Transverse colon (tissue), 4 donors: ENCODE measurements around the gene OR13C3. TPM values are rescaled to one million over a fixed set of nuclear protein-coding genes. Genes with fewer than 3 reads are reported as not detected.

ENCODE experiments used
- DNase-seq: peaks from one replicate; pipeline ENCODE4 v3.0.0-alpha.2; 2019
- H3K27ac ChIP-seq, 4 donors: fragments of 200-600 bp; sonication (generic); 2 replicates each; pipeline ENCODE4 v1.5.1; 2016 to 2018; ENCODE audit warnings: inconsistent platforms in 4 of 4
- H3K27me3 ChIP-seq: fragments of 200-600 bp; sonication (generic); 2 replicates; pipeline ENCODE4 v1.5.1; 2017; ENCODE audit warnings: inconsistent platforms
- H3K36me3 ChIP-seq, 4 donors: fragments of 200-600 bp; sonication (generic); 2 replicates each; pipeline ENCODE4 v1.5.1; 2017 to 2019; ENCODE audit warnings: inconsistent platforms in 4 of 4
- H3K4me1 ChIP-seq, 4 donors: fragments of 200-600 bp; sonication (generic); 2 replicates each; pipeline ENCODE4 v1.5.1; 2017 to 2020; ENCODE audit warnings: inconsistent platforms in 4 of 4
- H3K4me3 ChIP-seq, 4 donors: fragments of 200-600 bp; sonication (generic); 1 replicate in 1 of 4; 2 replicates in 3 of 4; pipeline versions ENCODE4 v1.5.1 to v1.6.1; 2017 to 2019; ENCODE audit warnings: inconsistent platforms in 4 of 4
- H3K9me3 ChIP-seq, 2 donors: fragments of 200-600 bp; sonication (generic); 2 replicates each; pipeline ENCODE4 v1.5.1; 2017 to 2019; ENCODE audit warnings: inconsistent platforms in 2 of 2
- EP300 ChIP-seq: sonication (generic); formaldehyde crosslinking; IDR thresholded peaks from one replicate; pipeline ENCODE4 v1.6.1; 2017; ENCODE audit warnings: antibody characterized with exemption, low read depth
- POLR2A ChIP-seq: fragments of 450-650 bp; IDR thresholded peaks from one replicate; pipeline ENCODE4 v1.6.1; 2016; ENCODE audit warnings: antibody characterized with exemption, mild to moderate bottlenecking, moderate library complexity
- POLR2AphosphoS5 ChIP-seq, 3 donors: sonication (generic); formaldehyde crosslinking; IDR thresholded peaks; one replicate each; pipeline ENCODE4 v1.6.1; 2016; ENCODE audit warnings: antibody characterized with exemption in 3 of 3
- WGBS, 2 donors: methylation state at CpG; one replicate each; pipeline ENCODE4 v1.1.5; 2018; ENCODE audit warnings: low coverage in 1 of 2; 5-methylcytosine and 5-hydroxymethylcytosine counted together
- in situ Hi-C, 4 donors: fragments of 200-750 bp; cut with MboI; loops; one replicate each; pipeline versions ENCODE4 v1.15.0 to v1.15.1; 2017; ENCODE audit warnings: low sequenced_read_pairs in 3 of 4, low pct_ligation_motif_present in 1 of 4, low pct_unique_long_range_greater_than_20kb in 1 of 4
- intact Hi-C: fragments of 100-400 bp; cut with DNase I; formaldehyde crosslinking; loops from one replicate; pipeline ENCODE4 v1.15.1; 2023; ENCODE audit warnings: low total_unique reads
- total RNA-seq, 4 donors: library from RNA; depleted of rRNA; stranded (reverse); fragments of >200 nt; gene quantifications; one replicate each; pipeline ENCODE4 v1.1.0, GENCODE V29; 2016
- TF ChIP-seq, protein P1 (sequence below), 5 experiments: fragments of 200-600 bp in 3 of 5; fragments of 450-650 bp in 2 of 5; sonication (generic) in 3 of 5; IDR thresholded peaks; 1 replicate in 2 of 5; 2 replicates in 3 of 5; pipeline ENCODE4 v1.5.1; 2016 to 2017; ENCODE audit warnings: antibody characterized with exemption in 5 of 5, inconsistent platforms in 3 of 5, mild to moderate bottlenecking in 2 of 5, moderate library complexity in 1 of 5

OR13C3 gene
- total RNA-seq, 4 donors from 2014 or later = not detected

DNA sequence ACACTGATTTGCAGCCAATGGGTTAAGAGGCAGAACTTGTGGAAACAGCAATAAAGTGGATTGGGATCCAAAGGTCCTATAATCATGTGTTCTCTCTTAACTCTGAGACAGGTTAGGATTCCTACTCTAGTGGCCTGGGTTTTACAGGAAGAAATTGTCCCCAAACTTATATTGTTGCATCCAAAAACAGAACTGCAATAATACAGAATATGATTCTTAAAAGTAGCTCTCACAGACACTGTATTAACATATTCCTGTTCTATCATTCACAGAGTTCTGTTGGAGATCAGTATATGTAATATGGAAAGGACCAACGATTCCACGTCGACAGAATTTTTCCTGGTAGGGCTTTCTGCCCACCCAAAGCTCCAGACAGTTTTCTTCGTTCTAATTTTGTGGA, 32.2 kb upstream of the OR13C3 start, which contains the start of gene OR13C8:
Gene OR13C8 (plus strand): TSS at position 301 of the 400 bp plus-strand sequence. CDS start 0 bp downstream, at position 301.
- peaks cover 0 to 8% of the 10 kb centered on the region in 2 donors for H3K9me3 ChIP-seq
- no peak within 1 kb of the TSS for H3K27ac ChIP-seq
- no peaks in the 10 kb centered on the region for H3K36me3 ChIP-seq
- DNase-seq = no peak
- in situ Hi-C loops (no loop called here), intact Hi-C loops (no loop called here)
- no peak within 1 kb of the TSS for H3K4me3 ChIP-seq
- no peaks in the 10 kb centered on the region for H3K27me3 ChIP-seq
- TF ChIP-seq POLR2A (no peak), POLR2AphosphoS5 (IDR thresholded peaks at IDR 0.05) (no peak), EP300 (no peak)
- TF ChIP-seq, protein P1, sequence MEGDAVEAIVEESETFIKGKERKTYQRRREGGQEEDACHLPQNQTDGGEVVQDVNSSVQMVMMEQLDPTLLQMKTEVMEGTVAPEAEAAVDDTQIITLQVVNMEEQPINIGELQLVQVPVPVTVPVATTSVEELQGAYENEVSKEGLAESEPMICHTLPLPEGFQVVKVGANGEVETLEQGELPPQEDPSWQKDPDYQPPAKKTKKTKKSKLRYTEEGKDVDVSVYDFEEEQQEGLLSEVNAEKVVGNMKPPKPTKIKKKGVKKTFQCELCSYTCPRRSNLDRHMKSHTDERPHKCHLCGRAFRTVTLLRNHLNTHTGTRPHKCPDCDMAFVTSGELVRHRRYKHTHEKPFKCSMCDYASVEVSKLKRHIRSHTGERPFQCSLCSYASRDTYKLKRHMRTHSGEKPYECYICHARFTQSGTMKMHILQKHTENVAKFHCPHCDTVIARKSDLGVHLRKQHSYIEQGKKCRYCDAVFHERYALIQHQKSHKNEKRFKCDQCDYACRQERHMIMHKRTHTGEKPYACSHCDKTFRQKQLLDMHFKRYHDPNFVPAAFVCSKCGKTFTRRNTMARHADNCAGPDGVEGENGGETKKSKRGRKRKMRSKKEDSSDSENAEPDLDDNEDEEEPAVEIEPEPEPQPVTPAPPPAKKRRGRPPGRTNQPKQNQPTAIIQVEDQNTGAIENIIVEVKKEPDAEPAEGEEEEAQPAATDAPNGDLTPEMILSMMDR (IDR thresholded peaks at IDR 0.05) = no peak
- H3K4me1 ChIP-seq = no peaks in the 10 kb centered on the region
- WGBS, 2 donors = 76 to 92% methylated on average over 4 of the region's 4 CpGs

DNA sequence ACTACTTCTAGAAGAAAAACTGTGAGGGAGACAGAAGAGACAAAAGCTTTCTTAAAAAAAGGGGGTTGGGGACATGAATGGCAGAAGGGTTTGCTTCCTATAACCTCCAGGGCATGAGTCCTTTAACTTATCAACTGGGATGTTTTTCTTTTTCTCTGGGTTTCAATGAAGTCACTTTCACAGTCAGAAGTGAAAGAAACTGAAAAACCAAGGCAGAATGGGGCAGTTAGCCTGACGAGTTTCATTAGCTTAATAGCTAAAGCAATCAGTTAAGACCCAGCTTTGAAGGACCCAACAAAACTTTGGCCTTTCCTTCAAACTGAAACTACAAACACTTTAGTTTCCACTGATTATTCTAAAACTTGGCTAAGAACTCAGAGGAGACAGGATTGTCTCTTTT, 27.7 kb upstream of the OR13C3 start:
- no peaks in the 10 kb centered on the region for H3K4me1 ChIP-seq
- no peak overlapping the region for H3K4me3 ChIP-seq
- in situ Hi-C loops = no loop called here
- intact Hi-C loops = no loop called here
- 33 to 42% methylated on average over 1 of the region's 1 CpG for WGBS, 2 donors
- no peak for TF ChIP-seq POLR2AphosphoS5 (IDR thresholded peaks at IDR 0.05)
- TF ChIP-seq, protein P1 (IDR thresholded peaks at IDR 0.05) = no peak
- TF ChIP-seq POLR2A = no peak
- H3K27ac ChIP-seq = no peak overlapping the region
- H3K9me3 ChIP-seq = no peaks in the 10 kb centered on the region
- H3K27me3 ChIP-seq = no peaks in the 10 kb centered on the region
- no peaks in the 10 kb centered on the region for H3K36me3 ChIP-seq
- DNase-seq = no peak

DNA sequence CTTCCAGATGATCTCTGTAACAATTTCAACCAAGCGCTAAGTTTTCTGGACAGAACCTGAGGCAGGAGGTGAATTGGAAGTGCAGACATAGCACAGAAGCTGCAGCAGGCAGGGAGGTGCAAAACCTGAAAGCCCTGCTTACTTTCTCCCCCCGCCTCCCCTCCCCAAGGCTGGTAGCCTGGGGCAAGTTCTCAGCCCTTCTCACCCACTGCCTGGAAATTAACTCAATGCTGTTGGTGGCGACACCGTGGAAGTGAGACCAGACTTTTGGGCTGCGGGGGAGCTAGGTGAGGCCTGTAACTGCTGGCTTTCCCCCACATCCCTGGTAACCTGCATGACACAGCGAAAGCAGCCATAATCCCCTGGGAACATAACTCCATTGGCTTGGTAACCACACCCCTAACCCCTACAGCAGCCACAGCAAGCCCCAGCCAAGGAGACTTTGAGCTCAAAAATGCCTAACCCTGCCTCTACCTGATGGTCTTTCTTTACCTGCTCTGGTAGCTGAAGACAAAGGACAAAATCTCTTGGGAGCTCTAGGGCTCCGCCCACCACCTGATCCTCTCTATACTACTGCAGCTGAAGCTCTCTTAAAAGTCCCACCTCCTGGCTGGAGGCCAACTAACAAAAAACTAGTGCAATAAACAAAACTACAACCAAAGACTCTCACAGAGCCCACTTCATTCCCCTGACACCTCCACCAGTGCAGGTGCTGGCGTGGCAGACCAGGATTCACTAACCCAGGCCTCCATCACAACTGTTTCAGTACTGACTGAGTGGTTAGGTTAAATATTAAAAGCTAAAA, 20.4 kb upstream of the OR13C3 start:
- Histone ChIP-seq H3K36me3 (no peaks in the 10 kb centered on the region), H3K27me3 (no peaks in the 10 kb centered on the region), H3K9me3 (no peaks in the 10 kb centered on the region), H3K4me1 (no peaks in the 10 kb centered on the region), H3K4me3 (no peak overlapping the region), H3K27ac (no peak overlapping the region)
- TF ChIP-seq POLR2AphosphoS5 (IDR thresholded peaks at IDR 0.05) (no peak), POLR2A (no peak), EP300 (no peak)
- TF ChIP-seq, protein P1 (IDR thresholded peaks at IDR 0.05) = no peak
- in situ Hi-C loops (no loop called here), intact Hi-C loops (no loop called here)
- WGBS, 2 donors = 73 to 82% methylated on average over 3 to 8 of the region's 8 CpGs
- DNase-seq = no peak

DNA sequence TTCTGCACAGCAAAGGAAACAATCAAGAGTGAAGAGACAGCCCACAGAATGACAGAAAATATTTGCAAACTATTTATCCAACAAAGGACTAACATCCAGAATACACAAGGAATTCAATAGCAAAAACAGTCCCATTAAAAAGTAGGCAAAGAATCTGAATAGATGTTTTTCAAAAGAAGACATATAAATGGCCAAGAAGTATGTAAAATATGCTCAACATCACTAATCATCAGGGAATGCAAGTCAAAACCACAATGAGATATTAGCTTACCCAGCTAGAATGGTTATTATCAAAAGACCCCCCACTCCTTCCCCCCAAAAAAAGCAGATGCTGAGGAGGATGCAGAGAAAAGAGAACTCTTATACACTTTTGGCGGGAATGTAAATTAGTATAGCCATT, 18.9 kb upstream of the OR13C3 start:
- Histone ChIP-seq H3K4me1 (no peaks in the 10 kb centered on the region), H3K27me3 (no peaks in the 10 kb centered on the region), H3K36me3 (no peaks in the 10 kb centered on the region), H3K27ac (no peak overlapping the region), H3K9me3 (no peaks in the 10 kb centered on the region), H3K4me3 (no peak overlapping the region)
- TF ChIP-seq POLR2AphosphoS5 (IDR thresholded peaks at IDR 0.05) = no peak
- no peak for TF ChIP-seq EP300
- TF ChIP-seq POLR2A = no peak
- TF ChIP-seq, protein P1 (IDR thresholded peaks at IDR 0.05) = no peak
- DNase-seq = no peak
- in situ Hi-C loops = no loop called here
- intact Hi-C loops = no loop called here
- WGBS, 2 donors = 90 to 100% methylated on average over 1 of the region's 1 CpG
